HCT116 (cell line): ENCODE data around the gene ARHGEF9. TPM values are rescaled to one million over a fixed set of nuclear protein-coding genes. Genes with fewer than 3 reads are reported as not detected.

ENCODE experiments used
- ATAC-seq: fragments of 200-7000 bp; cut with Tn5 transposase; 2 replicates; pipeline ENCODE4 v1.9.1; 2020; ENCODE audit warnings: mild to moderate bottlenecking, moderate library complexity
- BruUV-seq: library from RNA; stranded (reverse); fragments of 400-500 nt; replicated peaks from 2 replicates; lab custom pipeline; 2021; lab: Mats Ljungman, UMichigan
- CTCF ChIA-PET: fragments of 300-600 bp; sonication (Branson Sonifier 250); formaldehyde crosslinking; loops from one replicate; lab custom pipeline; 2021; ENCODE audit warnings: antibody characterized with exemption; lab: Charles Lee
- POLR2A ChIA-PET: fragments of 300-600, 350-600 bp; sonication (Branson Sonifier 250); formaldehyde crosslinking; loops from one replicate; lab custom pipeline; 2021; ENCODE audit warnings: antibody characterized with exemption; lab: Charles Lee
- RAD21 ChIA-PET, 2 experiments: fragments of 300-600 bp; sonication (Branson Sonifier 250); formaldehyde crosslinking; loops; one replicate each; lab custom pipeline; 2023; ENCODE audit warnings: low total read pairs in 2 of 2; ENCODE audit not compliant: uncharacterized antibody in 2 of 2, unreplicated experiment in 2 of 2, low non-redundant PET in 1 of 2; lab: Charles Lee
- DNase-seq: peaks from one replicate; pipeline ENCODE4 v3.0.0-alpha.2; 2010; ENCODE audit warnings: low read depth, low spot score
- H2AFZ ChIP-seq: fragments of 200-600 bp; shearing (Covaris generic), sonication (generic); 2 replicates; pipeline ENCODE4 v1.6.1; 2017; ENCODE audit warnings: low read depth, mixed run types, mixed read lengths, antibody characterized with exemption, low read length; ENCODE audit not compliant: poor library complexity, severe bottlenecking
- H3K27ac ChIP-seq: 2 replicates; pipeline ENCODE4 v1.5.1; 2012; ENCODE audit warnings: low read depth, low read length
- H3K27me3 ChIP-seq: fragments of 200-600 bp; sonication (generic); 2 replicates; pipeline ENCODE4 v1.6.1; 2016; ENCODE audit warnings: mixed run types, low read length, mixed read lengths; ENCODE audit not compliant: insufficient read depth
- H3K36me3 ChIP-seq, 2 experiments: fragments of 200-500 bp in 1 of 2; fragments of 200-600 bp in 1 of 2; sonication (Bioruptor generic) in 1 of 2; sonication (generic) in 1 of 2; 2 replicates each; pipeline versions ENCODE4 v1.5.1 to v1.6.1; 2014 to 2016; ENCODE audit warnings: low read length in 2 of 2, inconsistent platforms in 1 of 2, mixed read lengths in 1 of 2, mixed run types in 1 of 2; ENCODE audit not compliant: insufficient read depth in 2 of 2, control insufficient read depth in 1 of 2
- H3K4me1 ChIP-seq, 2 experiments: fragments of 200-600 bp in 1 of 2; sonication (generic) in 1 of 2; 2 replicates each; pipeline versions ENCODE4 v1.5.1 to v1.6.1; 2012 to 2017; ENCODE audit warnings: low read length in 2 of 2, inconsistent platforms in 1 of 2, mild to moderate bottlenecking in 1 of 2, mixed read lengths in 1 of 2, mixed run types in 1 of 2, moderate library complexity in 1 of 2; ENCODE audit not compliant: insufficient read depth in 2 of 2, control insufficient read depth in 1 of 2
- H3K4me2 ChIP-seq: fragments of 200-600 bp; sonication (generic); 2 replicates; pipeline ENCODE4 v1.6.1; 2017; ENCODE audit warnings: mixed run types, low read length, mixed read lengths
- H3K4me3 ChIP-seq, 2 experiments: fragments of 200-600 bp in 1 of 2; sonication (generic) in 1 of 2; replicated peaks in 1 of 2; 2 replicates each; pipeline ENCODE4 v1.5.1; 2011 to 2016; ENCODE audit warnings: low read length in 2 of 2, control low read depth in 1 of 2, low read depth in 1 of 2, mild to moderate bottlenecking in 1 of 2, mixed read lengths in 1 of 2, mixed run types in 1 of 2
- H3K79me2 ChIP-seq: fragments of 200-600 bp; sonication (generic); 2 replicates; pipeline ENCODE4 v1.6.1; 2017; ENCODE audit warnings: mild to moderate bottlenecking, mixed run types, low read length, moderate library complexity, mixed read lengths; ENCODE audit not compliant: insufficient read depth
- H3K9ac ChIP-seq: fragments of 200-600 bp; sonication (generic); 2 replicates; pipeline ENCODE4 v1.6.1; 2016; ENCODE audit warnings: low read length, mixed read lengths
- H3K9me2 ChIP-seq: fragments of 200-600 bp; sonication (generic), shearing (Covaris generic); 2 replicates; pipeline ENCODE4 v1.6.1; 2017; ENCODE audit warnings: mixed run types, mild to moderate bottlenecking, moderate library complexity; ENCODE audit not compliant: insufficient read depth
- H3K9me3 ChIP-seq, 2 experiments: fragments of 200-500 bp in 1 of 2; fragments of 200-600 bp in 1 of 2; sonication (Bioruptor generic) in 1 of 2; sonication (generic) in 1 of 2; 2 replicates each; pipeline ENCODE4 v1.6.1; 2014 to 2017; ENCODE audit warnings: low read length in 2 of 2, mixed read lengths in 2 of 2, inconsistent platforms in 1 of 2, low read depth in 1 of 2, mild to moderate bottlenecking in 1 of 2, mixed run types in 1 of 2, moderate library complexity in 1 of 2; ENCODE audit not compliant: control insufficient read depth in 1 of 2, insufficient read depth in 1 of 2
- H4K20me1 ChIP-seq: fragments of 200-600 bp; sonication (generic), shearing (Covaris generic); 2 replicates; pipeline ENCODE4 v1.6.1; 2017; ENCODE audit warnings: mixed run types, mild to moderate bottlenecking, moderate library complexity; ENCODE audit not compliant: insufficient read depth
- CBX3 ChIP-seq: IDR thresholded peaks from 2 replicates; pipeline ENCODE4 v1.6.1; 2012; ENCODE audit warnings: low read depth
- EGR1 ChIP-seq: IDR thresholded peaks from 2 replicates; pipeline ENCODE4 v1.6.1; 2012; ENCODE audit warnings: low read depth
- EZH2phosphoT487 ChIP-seq: fragments of 200-600 bp; IDR thresholded peaks from 2 replicates; pipeline ENCODE4 v1.6.1; 2018; ENCODE audit warnings: antibody characterized with exemption, borderline replicate concordance
- JUND ChIP-seq: IDR thresholded peaks from 2 replicates; pipeline ENCODE4 v1.6.1; 2012
- POLR2A ChIP-seq: IDR thresholded peaks from 2 replicates; pipeline ENCODE4 v1.7.0; 2011; ENCODE audit warnings: borderline replicate concordance; ENCODE audit not compliant: insufficient read depth, insufficient read length; ENCODE audit errors: extremely low read depth
- POLR2AphosphoS5 ChIP-seq: IDR thresholded peaks from 2 replicates; pipeline ENCODE4 v1.6.1; 2011; ENCODE audit warnings: mild to moderate bottlenecking, low read depth, low read length, moderate library complexity
- RAD21 ChIP-seq: IDR thresholded peaks from 2 replicates; pipeline ENCODE4 v1.6.1; 2012; ENCODE audit warnings: low read depth, mild to moderate bottlenecking
- SIN3A ChIP-seq: IDR thresholded peaks from 2 replicates; pipeline ENCODE4 v1.6.1; 2012; ENCODE audit warnings: low read depth
- SP1 ChIP-seq: IDR thresholded peaks from 2 replicates; pipeline ENCODE4 v1.6.1; 2012; ENCODE audit warnings: low read depth
- SRF ChIP-seq: IDR thresholded peaks from 2 replicates; pipeline ENCODE4 v1.6.1; 2012; ENCODE audit warnings: low read depth
- TCF7L2 ChIP-seq: IDR thresholded peaks from 2 replicates; pipeline ENCODE4 v1.7.0; 2011; ENCODE audit warnings: borderline replicate concordance, inconsistent platforms; ENCODE audit not compliant: insufficient read depth, insufficient read length; ENCODE audit errors: extremely low read depth
- ZFX ChIP-seq: fragments of 450-650 bp; IDR thresholded peaks from 2 replicates; pipeline ENCODE4 v1.6.1; 2017
- ZNF274 ChIP-seq: fragments of 200-500 bp; sonication (Bioruptor generic); IDR thresholded peaks from 2 replicates; pipeline ENCODE4 v1.6.1; 2014; ENCODE audit warnings: mild to moderate bottlenecking, low read depth, low read length, inconsistent platforms
- intact Hi-C: fragments of 100-400 bp; cut with micrococcal nuclease; formaldehyde crosslinking; loops from 2 replicates; pipeline ENCODE4 v1.10.0; 2022
- total RNA-seq: library from RNA; stranded (reverse); gene quantifications from one replicate; pipeline ENCODE4 v1.2.1, GENCODE V29; 2021; ENCODE audit not compliant: unreplicated experiment
- TF ChIP-seq, protein P1 (sequence below): IDR thresholded peaks from 2 replicates; pipeline ENCODE4 v1.6.1; 2012; ENCODE audit warnings: low read depth
- TF ChIP-seq, protein P2 (sequence below): IDR thresholded peaks from 2 replicates; pipeline ENCODE4 v1.6.1; 2012
- TF ChIP-seq, protein P3 (sequence below): IDR thresholded peaks from 2 replicates; pipeline ENCODE4 v1.6.1; 2011; ENCODE audit warnings: mild to moderate bottlenecking, low read length, moderate library complexity; ENCODE audit not compliant: insufficient replicate concordance; ENCODE audit errors: extremely low read depth

ARHGEF9 gene
- total RNA-seq, 1 experiment from 2014 or later, result 15.0 TPM

DNA sequence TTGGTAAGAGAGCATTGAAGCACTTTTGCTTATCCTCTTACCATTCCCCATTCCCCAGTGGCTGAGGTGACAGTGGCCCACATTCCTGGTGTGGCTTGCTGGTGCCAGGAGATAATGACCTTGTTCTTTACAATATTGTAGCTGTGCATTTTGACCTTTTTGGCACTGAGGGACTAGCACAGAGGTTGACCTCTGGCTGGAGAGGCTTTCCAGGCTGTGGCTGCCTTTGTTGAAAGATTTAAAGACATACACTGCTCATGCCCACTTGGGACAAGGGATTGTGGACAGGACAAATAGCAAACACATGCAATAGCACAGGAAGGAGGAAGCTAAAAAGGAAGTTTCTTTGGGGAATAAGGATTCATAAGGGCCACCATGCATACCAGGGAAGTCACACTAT is 65.4 kb downstream of the ARHGEF9 start (continued):
- TF ChIP-seq, protein P1, sequence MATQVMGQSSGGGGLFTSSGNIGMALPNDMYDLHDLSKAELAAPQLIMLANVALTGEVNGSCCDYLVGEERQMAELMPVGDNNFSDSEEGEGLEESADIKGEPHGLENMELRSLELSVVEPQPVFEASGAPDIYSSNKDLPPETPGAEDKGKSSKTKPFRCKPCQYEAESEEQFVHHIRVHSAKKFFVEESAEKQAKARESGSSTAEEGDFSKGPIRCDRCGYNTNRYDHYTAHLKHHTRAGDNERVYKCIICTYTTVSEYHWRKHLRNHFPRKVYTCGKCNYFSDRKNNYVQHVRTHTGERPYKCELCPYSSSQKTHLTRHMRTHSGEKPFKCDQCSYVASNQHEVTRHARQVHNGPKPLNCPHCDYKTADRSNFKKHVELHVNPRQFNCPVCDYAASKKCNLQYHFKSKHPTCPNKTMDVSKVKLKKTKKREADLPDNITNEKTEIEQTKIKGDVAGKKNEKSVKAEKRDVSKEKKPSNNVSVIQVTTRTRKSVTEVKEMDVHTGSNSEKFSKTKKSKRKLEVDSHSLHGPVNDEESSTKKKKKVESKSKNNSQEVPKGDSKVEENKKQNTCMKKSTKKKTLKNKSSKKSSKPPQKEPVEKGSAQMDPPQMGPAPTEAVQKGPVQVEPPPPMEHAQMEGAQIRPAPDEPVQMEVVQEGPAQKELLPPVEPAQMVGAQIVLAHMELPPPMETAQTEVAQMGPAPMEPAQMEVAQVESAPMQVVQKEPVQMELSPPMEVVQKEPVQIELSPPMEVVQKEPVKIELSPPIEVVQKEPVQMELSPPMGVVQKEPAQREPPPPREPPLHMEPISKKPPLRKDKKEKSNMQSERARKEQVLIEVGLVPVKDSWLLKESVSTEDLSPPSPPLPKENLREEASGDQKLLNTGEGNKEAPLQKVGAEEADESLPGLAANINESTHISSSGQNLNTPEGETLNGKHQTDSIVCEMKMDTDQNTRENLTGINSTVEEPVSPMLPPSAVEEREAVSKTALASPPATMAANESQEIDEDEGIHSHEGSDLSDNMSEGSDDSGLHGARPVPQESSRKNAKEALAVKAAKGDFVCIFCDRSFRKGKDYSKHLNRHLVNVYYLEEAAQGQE, result no peak
- TF ChIP-seq, protein P2, sequence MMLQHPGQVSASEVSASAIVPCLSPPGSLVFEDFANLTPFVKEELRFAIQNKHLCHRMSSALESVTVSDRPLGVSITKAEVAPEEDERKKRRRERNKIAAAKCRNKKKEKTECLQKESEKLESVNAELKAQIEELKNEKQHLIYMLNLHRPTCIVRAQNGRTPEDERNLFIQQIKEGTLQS, result no peak
- TF ChIP-seq EGR1 (no peak), POLR2AphosphoS5 (no peak), ZNF274 (no peak)

- no peak overlapping the region for H2AFZ ChIP-seq
- no peaks in the 10 kb centered on the region for H3K4me1 ChIP-seq
- H3K36me3 ChIP-seq, result no peaks in the 10 kb centered on the region
- no peaks in the 10 kb centered on the region for H3K79me2 ChIP-seq
- no peak overlapping the region for H3K27ac ChIP-seq
- no peaks in the 10 kb centered on the region for H4K20me1 ChIP-seq
- BruUV-seq, result no TSS peak
- ATAC-seq (no peak), DNase-seq (no peak)
- no peaks in the 10 kb centered on the region for H3K9me3 ChIP-seq
- no peak overlapping the region for H3K4me3 ChIP-seq
- POLR2A ChIA-PET, result no interaction called here
- no peak overlapping the region for H3K4me2 ChIP-seq
- H3K9ac ChIP-seq, result no peak overlapping the region
- RAD21 ChIA-PET, result no interaction called here
- no peaks in the 10 kb centered on the region for H3K9me2 ChIP-seq
- CTCF ChIA-PET, result no interaction called here
- intact Hi-C loops, result no loop called here
- H3K27me3 ChIP-seq, result no peaks in the 10 kb centered on the region
- TF ChIP-seq, protein P1, result no peak
- no peak for TF ChIP-seq RAD21
- TF ChIP-seq, protein P3, sequence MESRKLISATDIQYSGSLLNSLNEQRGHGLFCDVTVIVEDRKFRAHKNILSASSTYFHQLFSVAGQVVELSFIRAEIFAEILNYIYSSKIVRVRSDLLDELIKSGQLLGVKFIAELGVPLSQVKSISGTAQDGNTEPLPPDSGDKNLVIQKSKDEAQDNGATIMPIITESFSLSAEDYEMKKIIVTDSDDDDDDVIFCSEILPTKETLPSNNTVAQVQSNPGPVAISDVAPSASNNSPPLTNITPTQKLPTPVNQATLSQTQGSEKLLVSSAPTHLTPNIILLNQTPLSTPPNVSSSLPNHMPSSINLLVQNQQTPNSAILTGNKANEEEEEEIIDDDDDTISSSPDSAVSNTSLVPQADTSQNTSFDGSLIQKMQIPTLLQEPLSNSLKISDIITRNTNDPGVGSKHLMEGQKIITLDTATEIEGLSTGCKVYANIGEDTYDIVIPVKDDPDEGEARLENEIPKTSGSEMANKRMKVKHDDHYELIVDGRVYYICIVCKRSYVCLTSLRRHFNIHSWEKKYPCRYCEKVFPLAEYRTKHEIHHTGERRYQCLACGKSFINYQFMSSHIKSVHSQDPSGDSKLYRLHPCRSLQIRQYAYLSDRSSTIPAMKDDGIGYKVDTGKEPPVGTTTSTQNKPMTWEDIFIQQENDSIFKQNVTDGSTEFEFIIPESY, result no peak
- TF ChIP-seq ZNF274, result no peak
- no peak for TF ChIP-seq SIN3A
- no peak for TF ChIP-seq EZH2phosphoT487
- no peak for TF ChIP-seq ZFX
- no peak for TF ChIP-seq SRF
- no peak for TF ChIP-seq JUND
- no peak for TF ChIP-seq POLR2A
- TF ChIP-seq SP1, result no peak
- TF ChIP-seq TCF7L2, result no peak
- no peak for TF ChIP-seq CBX3
- TF ChIP-seq POLR2AphosphoS5, result no peak
These were observed 66.9 kb downstream of the ARHGEF9 start for GRCh38 chrX:63718010-63718694.
